ENCODE data around the gene ADGRB3.
"Not testable (repeated sequence)": the region's sequence is repeated elsewhere in the genome, so short reads cannot be mapped to it uniquely, and the experiment has no call there.

ADGRB3 gene

DNA sequence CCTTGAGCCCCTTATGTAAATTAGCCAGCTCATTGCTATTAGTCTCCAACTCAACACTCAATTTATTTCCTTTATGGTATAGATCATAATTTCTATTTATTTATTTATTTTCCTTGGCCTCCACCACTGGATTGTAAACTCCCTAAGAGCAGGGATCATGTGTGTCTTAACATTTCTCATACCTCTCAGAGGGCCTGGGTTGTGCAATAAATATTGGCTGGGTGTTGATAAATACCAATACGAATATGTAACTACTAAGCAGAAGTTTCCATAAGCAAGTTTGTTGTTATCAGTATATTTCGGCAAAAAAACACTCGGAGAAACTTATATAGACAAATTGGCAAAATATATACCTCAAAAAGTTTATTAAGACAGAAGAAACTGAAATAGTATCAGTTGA is 257.4 kb downstream of the ADGRB3 start:
- no peaks in the 10 kb centered on the region for H3K9me3 ChIP-seq
- no peaks in the 10 kb centered on the region for H3K36me3 ChIP-seq
- no peak for TF ChIP-seq Cebpa-rat (IDR thresholded peaks at IDR 0.05)
- H3K4me2 ChIP-seq = no peak overlapping the region
- H3K4me3 ChIP-seq = no peak overlapping the region
- H4K20me1 ChIP-seq = no peaks in the 10 kb centered on the region
- no peak overlapping the region for H3K27ac ChIP-seq
- no peaks in the 10 kb centered on the region for H3K4me1 ChIP-seq
- H3K27me3 ChIP-seq = no peaks in the 10 kb centered on the region
- H3K9ac ChIP-seq = no peak overlapping the region

DNA sequence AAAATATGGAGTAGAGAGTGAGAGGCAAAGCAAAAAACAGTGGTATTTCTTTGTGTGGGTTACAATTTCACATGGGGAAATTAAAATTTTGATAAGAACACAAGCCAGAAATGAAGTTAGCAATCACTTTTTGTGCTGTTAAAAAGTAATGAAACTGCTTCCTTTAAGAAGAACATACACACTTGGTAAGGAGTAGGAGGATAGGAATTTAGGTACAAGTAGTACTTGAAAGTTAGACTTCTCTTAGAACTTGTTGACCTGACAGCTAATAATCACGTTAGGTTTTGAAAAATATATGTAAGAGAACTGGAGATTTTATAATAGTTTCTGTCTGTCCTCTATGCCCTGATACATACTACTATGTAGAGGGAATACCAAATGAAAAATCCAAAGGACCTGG is 260.8 kb downstream of the ADGRB3 start:
- no peaks in the 10 kb centered on the region for H3K9me3 ChIP-seq
- no peaks in the 10 kb centered on the region for H3K4me1 ChIP-seq
- no peak for TF ChIP-seq Cebpa-rat (IDR thresholded peaks at IDR 0.05)
- no peaks in the 10 kb centered on the region for H3K27me3 ChIP-seq
- no peak overlapping the region for H3K4me2 ChIP-seq
- H4K20me1 ChIP-seq = no peaks in the 10 kb centered on the region
- H3K27ac ChIP-seq = no peak overlapping the region
- no peaks in the 10 kb centered on the region for H3K36me3 ChIP-seq
- no peak overlapping the region for H3K9ac ChIP-seq
- H3K4me3 ChIP-seq = no peak overlapping the region

DNA sequence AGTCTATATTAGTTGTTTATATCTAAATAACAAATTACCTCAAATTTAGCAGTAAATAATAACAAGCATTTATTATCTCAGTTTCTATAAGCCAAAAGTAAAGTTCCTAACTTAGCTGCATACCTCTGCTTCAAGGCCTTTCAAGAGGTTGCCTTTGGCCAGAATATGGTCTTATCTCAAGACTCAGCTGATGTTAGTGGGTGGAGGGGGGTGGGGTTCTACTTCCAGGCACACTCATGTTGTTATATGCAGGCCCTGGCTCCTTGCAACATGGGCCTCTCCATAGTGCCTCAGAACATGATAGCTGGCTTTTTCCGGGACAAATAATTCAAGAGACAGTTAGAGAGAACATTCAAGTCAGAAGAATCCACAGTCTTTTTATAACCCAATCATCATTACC is 266.0 kb downstream of the ADGRB3 start:
- TF ChIP-seq Cebpa-rat (IDR thresholded peaks at IDR 0.05) = no peak
- H3K9ac ChIP-seq = no peak overlapping the region
- no peaks in the 10 kb centered on the region for H3K27me3 ChIP-seq
- no peaks in the 10 kb centered on the region for H4K20me1 ChIP-seq
- H3K9me3 ChIP-seq = no peaks in the 10 kb centered on the region
- H3K4me2 ChIP-seq = no peak overlapping the region
- no peak overlapping the region for H3K27ac ChIP-seq
- H3K4me3 ChIP-seq = no peak overlapping the region
- no peaks in the 10 kb centered on the region for H3K36me3 ChIP-seq
- H3K4me1 ChIP-seq = no peaks in the 10 kb centered on the region

DNA sequence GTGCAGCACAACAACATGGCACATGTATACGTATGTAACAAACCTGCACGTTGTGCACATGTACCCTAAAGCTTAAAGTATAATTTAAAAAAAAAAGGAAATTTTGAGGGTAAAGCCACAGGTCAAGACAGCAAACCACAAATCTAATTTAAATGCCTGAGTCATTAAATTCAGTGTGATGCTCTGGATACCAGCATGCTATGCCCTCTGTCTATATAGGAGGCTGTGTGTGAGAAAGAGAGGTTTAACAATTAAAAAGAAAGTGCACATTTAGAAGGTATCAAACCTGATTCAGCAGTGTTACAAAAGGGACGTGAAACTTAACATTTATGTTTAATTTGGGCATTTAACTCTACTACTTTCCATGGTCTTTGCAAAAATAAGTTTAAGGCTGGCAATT is 276.3 kb downstream of the ADGRB3 start:
- TF ChIP-seq Cebpa-rat (IDR thresholded peaks at IDR 0.05) = no peak
- Histone ChIP-seq H3K27me3 (no peaks in the 10 kb centered on the region), H3K4me2 (no peak overlapping the region)

DNA sequence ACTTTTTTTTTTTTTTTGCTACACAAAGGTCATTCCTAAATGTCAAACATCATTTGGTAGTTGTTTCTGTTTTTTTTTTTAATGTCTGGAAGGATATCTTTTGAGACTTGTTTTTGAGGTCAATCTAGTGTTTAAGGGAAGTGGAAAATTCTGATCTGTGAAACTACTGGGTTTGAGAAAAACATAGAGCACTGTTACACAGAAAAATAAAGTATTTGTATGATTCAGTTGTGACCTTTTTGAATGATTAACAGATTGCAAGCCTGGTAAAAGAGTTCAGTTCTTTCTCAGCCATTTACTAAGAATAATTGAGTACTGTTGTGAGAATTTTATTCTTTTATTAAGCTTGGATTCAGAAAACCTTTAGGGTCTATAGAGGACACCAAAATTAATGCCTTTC is 276.7 kb downstream of the ADGRB3 start:
- Histone ChIP-seq H3K9ac (no peak overlapping the region), H3K27ac (no peak overlapping the region), H3K36me3 (no peaks in the 10 kb centered on the region), H3K4me1 (no peaks in the 10 kb centered on the region), H3K4me2 (no peak overlapping the region), H3K9me3 (no peaks in the 10 kb centered on the region), H3K27me3 (no peaks in the 10 kb centered on the region), H3K4me3 (no peak overlapping the region), H4K20me1 (no peaks in the 10 kb centered on the region)
- TF ChIP-seq Cebpa-rat (IDR thresholded peaks at IDR 0.05) = no peak

More for the DNA sequence above, 276.3 kb downstream of the ADGRB3 start:
- Histone ChIP-seq H3K4me1 (no peaks in the 10 kb centered on the region), H4K20me1 (no peaks in the 10 kb centered on the region), H3K36me3 (no peaks in the 10 kb centered on the region), H3K9me3 (no peaks in the 10 kb centered on the region), H3K27ac (no peak overlapping the region), H3K9ac (no peak overlapping the region), H3K4me3 (no peak overlapping the region)

DNA sequence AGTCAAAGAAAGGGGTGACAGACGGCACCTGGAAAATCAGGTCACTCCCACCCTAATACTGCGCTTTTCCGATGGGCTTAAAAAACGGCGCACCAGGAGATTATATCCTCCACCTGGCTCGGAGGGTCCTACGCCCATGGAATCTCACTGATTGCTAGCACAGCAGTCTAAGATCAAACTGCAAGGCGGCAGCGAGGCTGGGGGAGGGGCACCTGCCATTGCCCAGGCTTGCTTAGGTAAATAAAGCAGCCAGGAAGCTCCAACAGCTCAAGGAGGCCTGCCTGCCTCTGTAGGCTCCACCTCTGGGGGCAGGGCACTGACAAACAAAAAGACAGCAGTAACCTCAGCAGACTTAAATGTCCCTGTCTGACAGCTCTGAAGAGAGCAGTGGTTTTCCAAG is 277.7 kb downstream of the ADGRB3 start:
- H3K27ac ChIP-seq, H3K9ac ChIP-seq, H3K4me3 ChIP-seq, H3K4me2 ChIP-seq, H3K27me3 ChIP-seq, H3K4me1 ChIP-seq, H4K20me1 ChIP-seq, H3K9me3 ChIP-seq, H3K36me3 ChIP-seq: not testable (repeated sequence)

DNA sequence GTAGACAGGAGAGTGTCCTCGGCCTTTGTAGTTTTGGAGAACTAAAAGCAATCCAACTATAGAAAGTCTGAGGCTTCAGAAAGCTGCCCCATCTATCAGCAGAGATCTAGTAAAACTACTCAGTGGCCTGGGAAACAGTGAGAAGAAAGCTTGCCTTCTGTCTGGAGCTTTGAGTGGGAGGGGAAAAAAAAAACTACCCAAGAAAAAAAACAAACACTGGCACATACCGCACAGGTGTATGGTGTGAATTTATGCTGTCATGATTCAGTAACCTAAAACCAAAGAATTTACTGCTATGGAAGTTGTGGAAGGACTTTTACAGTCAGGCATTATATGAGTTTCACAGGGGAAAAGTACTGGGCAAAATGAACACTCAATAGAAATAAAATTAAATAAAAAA is 280.5 kb downstream of the ADGRB3 start:
- Histone ChIP-seq H3K9me3 (no peaks in the 10 kb centered on the region), H3K9ac (no peak overlapping the region), H3K4me1 (no peaks in the 10 kb centered on the region), H3K4me2 (no peak overlapping the region), H3K27me3 (no peaks in the 10 kb centered on the region), H4K20me1 (no peaks in the 10 kb centered on the region), H3K36me3 (no peaks in the 10 kb centered on the region), H3K4me3 (no peak overlapping the region), H3K27ac (no peak overlapping the region)
- TF ChIP-seq Cebpa-rat (IDR thresholded peaks at IDR 0.05) = no peak

DNA sequence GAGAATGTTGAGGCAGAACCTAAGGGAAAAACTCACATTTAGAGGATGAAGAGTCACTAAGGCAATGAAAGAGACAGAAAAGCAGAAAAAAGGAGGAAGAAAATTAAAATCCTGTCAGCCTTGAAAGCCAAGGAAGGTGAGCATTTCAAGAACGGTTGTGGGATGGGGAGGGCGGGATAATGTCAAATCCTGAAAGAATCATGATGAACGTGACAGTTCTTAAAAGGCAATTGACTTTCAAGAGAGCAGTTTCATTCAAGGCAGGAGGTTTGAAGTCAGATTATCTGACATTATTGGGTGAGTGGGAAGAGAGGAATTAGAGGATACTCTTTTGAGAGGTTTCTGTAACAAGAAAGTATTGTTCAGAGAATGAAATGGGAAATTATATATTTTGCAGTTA is 284.5 kb downstream of the ADGRB3 start:
- H3K27ac ChIP-seq = no peak overlapping the region
- H3K9me3 ChIP-seq = no peaks in the 10 kb centered on the region
- H3K9ac ChIP-seq = no peak overlapping the region
- H3K4me1 ChIP-seq = no peaks in the 10 kb centered on the region
- H3K4me2 ChIP-seq = no peak overlapping the region
- no peaks in the 10 kb centered on the region for H3K27me3 ChIP-seq
- no peaks in the 10 kb centered on the region for H4K20me1 ChIP-seq
- H3K4me3 ChIP-seq = no peak overlapping the region
- no peak for TF ChIP-seq Cebpa-rat (IDR thresholded peaks at IDR 0.05)
- no peaks in the 10 kb centered on the region for H3K36me3 ChIP-seq

DNA sequence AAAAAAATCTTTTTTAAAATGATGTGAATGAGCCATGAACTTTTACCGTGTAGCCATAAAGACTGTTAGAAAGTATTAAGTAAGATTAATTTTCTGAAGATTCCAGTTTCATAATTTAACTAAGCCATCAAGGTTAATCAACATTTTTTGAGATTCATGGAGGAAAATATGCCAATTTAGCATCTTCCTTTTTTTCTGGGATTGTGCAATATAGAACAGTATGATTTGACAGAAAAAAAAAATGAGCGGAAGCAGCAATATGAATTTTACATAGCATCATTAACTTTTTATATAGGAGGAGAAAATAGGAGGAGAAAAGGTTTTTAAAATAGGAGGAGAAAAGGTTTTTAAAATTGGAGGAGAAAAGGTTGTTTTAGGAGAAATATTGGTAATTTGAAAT is 306.3 kb downstream of the ADGRB3 start:
- no peak for TF ChIP-seq Cebpa-rat (IDR thresholded peaks at IDR 0.05)
- no peak overlapping the region for H3K9ac ChIP-seq
- no peak overlapping the region for H3K27ac ChIP-seq
- H3K4me1 ChIP-seq = no peaks in the 10 kb centered on the region
- no peak overlapping the region for H3K4me3 ChIP-seq
- no peaks in the 10 kb centered on the region for H3K27me3 ChIP-seq
- no peaks in the 10 kb centered on the region for H4K20me1 ChIP-seq
- no peak overlapping the region for H3K4me2 ChIP-seq
- H3K9me3 ChIP-seq = no peaks in the 10 kb centered on the region
- H3K36me3 ChIP-seq = no peaks in the 10 kb centered on the region

DNA sequence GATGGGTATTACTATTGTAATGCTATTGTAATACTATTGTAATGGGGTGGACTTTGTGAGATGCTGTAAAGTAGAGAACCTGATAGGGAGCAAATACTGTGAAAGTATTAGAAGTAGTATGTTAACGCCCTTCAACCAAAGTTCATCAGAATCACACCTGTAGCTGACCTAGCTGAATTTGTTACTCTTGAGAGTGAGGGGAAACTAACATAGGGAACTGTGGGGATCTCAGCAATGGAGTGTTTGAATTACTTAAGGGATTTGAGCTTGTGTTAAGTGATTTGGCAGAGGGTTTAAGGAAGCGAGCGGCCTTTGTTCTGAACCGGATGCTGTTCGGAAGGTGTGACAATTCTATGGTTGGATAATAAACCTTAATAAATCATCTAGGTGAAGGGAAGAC is 312.6 kb downstream of the ADGRB3 start:
- Histone ChIP-seq H3K27ac (no peak overlapping the region), H4K20me1 (no peaks in the 10 kb centered on the region), H3K27me3 (no peaks in the 10 kb centered on the region), H3K9me3 (no peaks in the 10 kb centered on the region), H3K4me2 (no peak overlapping the region), H3K4me3 (no peak overlapping the region), H3K36me3 (no peaks in the 10 kb centered on the region), H3K4me1 (no peaks in the 10 kb centered on the region), H3K9ac (no peak overlapping the region)
- TF ChIP-seq Cebpa-rat (IDR thresholded peaks at IDR 0.05) = no peak

DNA sequence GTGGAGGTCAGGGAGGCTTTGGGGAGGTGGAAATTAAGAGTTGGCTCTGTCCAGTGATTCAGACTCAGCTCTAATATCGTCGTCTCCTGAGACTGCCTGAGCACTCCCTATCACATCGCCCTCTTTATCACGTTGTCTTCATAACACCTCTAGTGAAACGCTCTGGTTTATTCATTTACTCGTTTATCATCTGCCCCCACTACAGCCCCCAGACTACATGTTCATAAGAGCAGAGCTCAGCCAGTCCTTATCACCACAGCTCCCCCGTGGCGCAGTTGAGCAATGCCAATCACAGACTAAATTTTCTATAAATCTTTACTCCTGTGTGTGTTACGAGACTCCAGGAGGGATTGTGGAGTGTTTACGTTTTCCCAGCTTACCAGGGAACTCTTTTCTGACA is 316.2 kb downstream of the ADGRB3 start:
- Histone ChIP-seq H3K4me1 (no peaks in the 10 kb centered on the region), H3K4me3 (no peak overlapping the region), H3K27ac (no peak overlapping the region), H3K27me3 (no peaks in the 10 kb centered on the region), H4K20me1 (no peaks in the 10 kb centered on the region), H3K9ac (no peak overlapping the region), H3K4me2 (no peak overlapping the region), H3K36me3 (no peaks in the 10 kb centered on the region), H3K9me3 (no peaks in the 10 kb centered on the region)
- TF ChIP-seq Cebpa-rat (IDR thresholded peaks at IDR 0.05) = no peak

Measured in BLaER1 (cell line).